Glomerular visceral epithelial cell (primary cell): ENCODE measurements around the gene ENDOV.

Experiments used
- DNase-seq: peaks from one replicate; pipeline ENCODE4 v3.0.0-alpha.2; 2016; ENCODE audit errors: extremely low spot score

The ENDOV gene

DNA sequence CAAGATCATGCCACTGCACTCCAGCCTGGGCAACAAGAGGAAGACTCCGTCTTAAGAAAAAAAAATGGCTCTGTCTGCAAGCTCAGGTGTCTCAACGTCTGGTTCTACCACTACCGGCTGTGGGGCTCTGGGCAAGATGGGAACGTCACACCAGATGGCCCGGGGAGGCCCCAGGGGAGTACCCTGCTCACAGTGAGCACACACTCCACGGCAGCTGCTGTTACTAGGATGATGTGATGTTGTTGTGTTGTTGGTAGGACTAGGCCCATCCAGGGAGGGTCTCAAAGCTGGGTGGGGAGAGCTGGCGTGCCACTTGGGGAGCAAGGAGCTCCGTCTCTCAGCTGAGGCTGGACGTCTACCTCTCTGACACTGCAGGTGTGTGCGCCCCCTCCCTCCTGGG, 70.9 kb downstream of the ENDOV start:
- no peak for DNase-seq

DNA sequence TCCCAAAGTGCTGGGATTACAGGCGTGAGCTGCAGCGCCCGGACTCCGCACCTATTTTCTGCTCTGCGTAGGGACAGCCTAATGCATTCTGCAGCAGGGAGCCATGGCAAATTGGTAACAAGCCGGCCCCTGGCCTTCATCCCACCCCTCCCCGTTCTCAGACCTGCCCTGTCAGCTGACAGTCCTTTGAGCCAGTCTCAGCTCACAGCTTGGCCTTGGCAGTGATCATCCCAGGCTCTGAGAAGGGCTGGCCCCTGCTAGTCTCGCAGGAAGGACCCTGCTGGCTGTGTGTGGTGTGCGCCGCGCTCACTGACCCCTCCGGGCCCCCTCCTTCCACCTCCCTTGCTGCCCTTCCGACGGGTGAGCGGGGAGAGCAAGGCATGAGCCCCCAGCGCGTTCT, 71.7 kb downstream of the ENDOV start:
- DNase-seq, result no peak

DNA sequence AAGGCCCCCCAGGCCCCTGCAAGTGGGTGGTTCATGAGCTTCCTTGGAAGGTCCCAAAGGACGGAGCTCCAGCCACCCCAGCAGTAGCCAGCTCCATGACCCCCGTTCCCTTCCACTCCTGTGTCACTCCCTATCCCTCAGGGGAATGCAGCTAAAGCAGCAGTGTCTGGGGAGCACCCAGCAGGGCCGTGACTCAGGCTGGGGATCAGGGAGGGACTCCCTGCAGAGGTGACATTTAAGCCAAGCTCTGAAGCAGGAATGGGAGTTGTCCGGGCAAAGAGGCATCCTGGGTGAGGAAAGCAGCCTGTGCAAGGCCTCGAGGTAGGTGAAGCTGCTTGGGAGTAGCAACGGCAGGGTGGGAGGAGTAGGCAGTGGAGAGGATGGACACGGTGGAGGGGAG, 72.5 kb downstream of the ENDOV start:
- no peak for DNase-seq
